ENCODE results near the gene ALKBH6.

GRCh38 chr19:35995048-35995993 is 18.7 kb downstream of the ALKBH6 start, which contains the start of gene SDHAF1:
- TF ChIP-seq CTCF (conservative IDR thresholded peaks at IDR 0.05; ENCODE audit: low read depth, low read length) (no peak), EZH2 (IDR thresholded peaks at IDR 0.05; ENCODE audit: borderline replicate concordance, low read depth, low read length, poor library complexity, severe bottlenecking) (no peak)
